GM18867 (cell line): ENCODE data around the gene BTBD2.

Experiments
- ATAC-seq: cut with Tn5 transposase; IDR thresholded peaks from one replicate; pipeline ENCODE4 v1.9.1; 2021; ENCODE audit warnings: mild to moderate bottlenecking, moderate library complexity; ENCODE audit not compliant: unreplicated experiment

BTBD2 gene

DNA sequence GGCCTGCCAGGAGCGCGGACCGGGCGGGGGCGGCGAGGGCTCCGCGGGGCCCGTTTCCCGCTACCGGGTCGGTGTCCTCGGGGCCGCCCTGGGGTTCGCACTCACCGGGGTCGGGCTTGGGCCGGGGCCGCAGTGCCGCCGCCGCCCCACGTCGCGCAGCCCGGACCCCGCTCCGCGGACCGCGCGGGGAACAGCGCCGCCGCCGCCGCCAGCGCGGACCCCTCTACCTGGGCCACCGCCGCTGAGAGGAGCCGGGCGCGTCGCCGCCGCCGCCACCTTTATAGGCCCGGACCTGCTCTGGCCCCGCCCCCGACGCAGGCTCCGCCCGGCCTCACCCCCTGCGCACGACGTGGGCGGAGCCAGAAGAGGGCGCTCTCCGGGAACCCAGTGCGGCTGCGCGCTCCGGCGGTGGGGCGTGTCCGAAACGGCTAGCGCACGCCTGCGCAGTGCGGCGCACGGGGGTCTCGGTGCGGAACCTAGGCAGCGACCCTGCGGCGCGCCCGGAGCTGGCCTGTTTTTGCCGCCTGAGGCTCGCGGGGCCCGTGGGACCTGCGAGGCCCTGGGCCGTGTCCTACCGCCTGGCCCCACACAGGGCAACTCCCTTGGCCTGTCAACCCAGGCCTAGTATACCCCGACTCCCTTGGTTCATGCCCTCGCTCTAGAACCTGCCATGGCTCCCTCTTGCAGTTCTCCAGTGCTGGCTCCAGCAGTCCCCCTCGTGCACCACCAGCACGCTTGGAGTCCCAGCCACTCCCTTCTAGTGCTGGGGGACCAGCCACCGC lies 35.7 kb upstream of the BTBD2 start, which contains the start of gene MKNK2:
Gene MKNK2 (minus strand): TSS at position 254 of the 782 bp plus-strand sequence. CDS start 393 bp downstream, outside the sequence.
- ATAC-seq = peak; percentile 46

- ATAC-seq = peak; percentile 4
Measured at GRCh38 chr19:2050349-2050990, 35.0 kb upstream of the BTBD2 start.

DNA sequence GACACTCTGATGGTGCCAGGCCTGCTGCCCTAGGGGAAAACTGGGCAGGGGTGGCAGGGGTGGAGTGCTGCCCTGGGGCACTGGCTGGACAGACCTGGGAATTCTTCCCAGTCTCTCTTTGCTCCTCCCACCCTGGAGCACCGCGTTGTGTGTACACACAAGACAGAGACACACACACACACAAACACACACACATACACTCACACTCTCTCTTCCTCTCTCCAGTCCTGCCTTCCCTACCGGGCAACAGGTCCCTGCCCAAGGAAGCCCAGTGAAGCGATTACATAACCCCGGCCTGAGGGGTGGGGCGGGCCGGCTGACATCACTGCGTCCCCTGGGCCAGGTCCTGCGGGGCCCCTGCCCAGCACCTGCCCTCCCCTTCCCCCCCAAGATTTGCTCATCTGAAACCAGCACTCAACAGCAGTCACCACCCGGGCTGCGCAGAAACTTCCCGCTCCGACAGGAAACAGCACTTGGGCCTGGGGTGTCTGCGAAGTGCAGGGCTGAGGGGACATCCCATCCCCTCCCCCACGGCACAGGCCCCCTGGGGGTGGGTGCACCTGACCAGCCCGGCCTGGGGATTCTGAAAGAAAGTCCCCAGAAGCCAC lies 34.3 kb upstream of the BTBD2 start:
- no peak for ATAC-seq

- no peak for ATAC-seq
Measured at GRCh38 chr19:2048959-2049740, 33.6 kb upstream of the BTBD2 start.

DNA sequence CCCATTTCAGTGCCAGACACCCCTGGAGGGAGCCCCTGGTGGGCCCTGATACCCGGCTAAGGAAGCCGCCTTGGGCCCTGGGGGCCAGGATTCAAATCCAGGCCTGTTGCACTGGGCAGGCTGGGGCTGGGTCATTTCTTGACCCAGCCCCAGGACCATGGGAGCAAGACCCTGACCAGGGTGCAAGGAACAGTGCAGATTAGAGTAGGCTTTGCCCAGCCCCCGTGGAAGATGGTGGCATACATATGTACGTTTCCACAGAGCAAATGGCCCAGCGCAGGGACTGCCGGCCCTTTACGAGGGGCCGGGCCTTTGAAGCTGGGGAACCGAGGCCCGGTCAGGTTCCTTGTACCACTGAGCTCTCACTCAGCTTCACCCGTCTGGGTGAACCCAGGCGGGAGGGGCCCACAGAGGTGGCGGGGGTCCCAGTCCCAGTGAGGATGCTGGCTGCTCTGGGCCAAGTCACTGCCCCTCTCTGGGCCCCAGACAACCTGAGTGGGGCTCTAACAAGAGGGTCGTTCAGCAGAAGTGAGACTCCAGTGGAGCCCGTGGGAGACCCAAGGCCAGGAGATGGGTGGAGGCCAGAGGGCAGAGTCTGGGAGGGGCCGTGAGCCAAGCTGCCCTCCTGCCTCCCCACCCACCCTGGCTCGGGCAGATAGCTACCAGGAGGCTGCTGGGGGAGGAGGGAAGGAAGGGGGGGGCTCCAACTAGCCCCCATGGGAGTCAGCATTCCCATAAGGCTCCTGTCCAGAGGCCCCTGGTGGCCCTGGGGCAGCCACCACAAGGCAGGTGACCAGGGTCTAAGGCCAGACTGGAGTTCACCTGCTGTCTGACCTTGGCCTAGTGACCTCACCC lies 32.8 kb upstream of the BTBD2 start:
- ATAC-seq = no peak

DNA sequence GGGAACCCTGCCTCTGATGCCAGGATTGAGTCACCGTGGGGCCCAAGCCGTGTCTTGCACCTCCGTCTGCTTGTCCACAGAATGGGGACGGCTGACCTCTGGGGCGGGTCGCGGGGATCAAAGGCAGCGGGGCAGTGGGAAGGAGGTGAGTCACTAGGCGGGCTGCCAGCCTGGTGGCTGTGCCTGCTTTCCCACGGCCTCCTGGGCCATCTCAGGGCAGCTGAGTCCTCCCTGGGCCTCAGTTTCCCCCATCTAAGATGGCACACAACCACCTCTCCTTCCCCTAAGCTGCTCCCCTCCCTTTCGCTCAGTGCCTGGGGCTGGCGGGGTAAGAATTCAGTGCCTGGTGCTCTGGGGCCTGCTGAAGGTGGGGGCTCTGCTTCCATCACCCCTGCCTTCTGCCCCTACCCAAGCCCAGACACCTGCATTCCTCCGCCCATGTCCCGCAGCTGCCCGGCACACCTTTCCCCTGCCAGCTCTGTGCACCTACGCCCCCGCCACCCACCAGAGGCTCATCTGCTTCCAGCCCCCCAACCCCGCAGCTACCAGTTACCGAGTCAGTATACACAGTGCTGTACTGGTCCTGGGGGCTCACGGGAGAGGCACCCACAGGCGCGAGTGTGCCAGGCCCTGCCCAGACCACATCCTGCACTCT lies 32.1 kb upstream of the BTBD2 start:
- no peak for ATAC-seq

DNA sequence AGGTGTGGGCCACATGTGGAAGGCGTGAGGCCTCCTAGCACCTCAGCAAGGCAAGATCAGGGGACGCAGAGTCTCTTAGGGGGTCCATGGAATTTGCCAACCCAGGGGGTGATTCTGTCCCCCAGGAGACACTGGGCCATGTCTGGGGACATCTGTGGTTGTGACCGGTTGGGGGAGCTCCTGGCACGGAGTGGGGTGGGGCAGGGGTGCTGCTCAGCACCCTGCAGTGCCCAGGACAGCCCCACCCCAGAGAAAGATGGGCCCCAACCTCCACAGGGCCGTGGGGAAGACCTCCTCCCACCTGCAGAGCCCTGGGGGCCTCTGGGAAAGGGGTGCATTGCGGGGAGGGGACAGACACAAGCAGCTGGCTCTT lies 31.5 kb upstream of the BTBD2 start:
- ATAC-seq = no peak

- ATAC-seq = no peak
Measured at GRCh38 chr19:2046046-2046907, 30.8 kb upstream of the BTBD2 start.

GRCh38 chr19:2045501-2046045 lies 30.1 kb upstream of the BTBD2 start:
- ATAC-seq = no peak

- ATAC-seq = no peak
Measured at GRCh38 chr19:2044709-2045500, 29.4 kb upstream of the BTBD2 start.

GRCh38 chr19:2043961-2044708 lies 28.6 kb upstream of the BTBD2 start:
- ATAC-seq = no peak

DNA sequence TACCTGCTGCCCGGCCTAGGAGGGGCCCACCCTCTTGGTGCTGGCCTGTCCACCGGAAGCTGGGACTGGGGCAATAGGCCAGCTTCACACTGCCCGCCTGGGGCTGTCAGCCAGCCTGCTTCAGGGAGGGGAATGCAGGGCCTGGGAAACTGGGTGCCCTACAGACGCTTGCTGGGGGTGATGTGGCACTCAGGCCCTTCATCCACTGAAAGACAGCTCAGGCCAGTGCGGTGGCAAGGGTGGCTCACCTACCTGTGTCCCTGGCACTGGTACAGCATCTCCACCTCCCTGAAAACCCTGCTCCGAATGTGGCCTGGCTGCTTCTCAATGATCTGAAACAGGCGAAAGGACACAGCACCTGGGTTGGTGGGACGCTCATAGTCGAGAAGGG lies 27.7 kb upstream of the BTBD2 start:
- no peak for ATAC-seq

GRCh38 chr19:2042485-2043250 lies 27.2 kb upstream of the BTBD2 start:
- ATAC-seq = peak; percentile 9

DNA sequence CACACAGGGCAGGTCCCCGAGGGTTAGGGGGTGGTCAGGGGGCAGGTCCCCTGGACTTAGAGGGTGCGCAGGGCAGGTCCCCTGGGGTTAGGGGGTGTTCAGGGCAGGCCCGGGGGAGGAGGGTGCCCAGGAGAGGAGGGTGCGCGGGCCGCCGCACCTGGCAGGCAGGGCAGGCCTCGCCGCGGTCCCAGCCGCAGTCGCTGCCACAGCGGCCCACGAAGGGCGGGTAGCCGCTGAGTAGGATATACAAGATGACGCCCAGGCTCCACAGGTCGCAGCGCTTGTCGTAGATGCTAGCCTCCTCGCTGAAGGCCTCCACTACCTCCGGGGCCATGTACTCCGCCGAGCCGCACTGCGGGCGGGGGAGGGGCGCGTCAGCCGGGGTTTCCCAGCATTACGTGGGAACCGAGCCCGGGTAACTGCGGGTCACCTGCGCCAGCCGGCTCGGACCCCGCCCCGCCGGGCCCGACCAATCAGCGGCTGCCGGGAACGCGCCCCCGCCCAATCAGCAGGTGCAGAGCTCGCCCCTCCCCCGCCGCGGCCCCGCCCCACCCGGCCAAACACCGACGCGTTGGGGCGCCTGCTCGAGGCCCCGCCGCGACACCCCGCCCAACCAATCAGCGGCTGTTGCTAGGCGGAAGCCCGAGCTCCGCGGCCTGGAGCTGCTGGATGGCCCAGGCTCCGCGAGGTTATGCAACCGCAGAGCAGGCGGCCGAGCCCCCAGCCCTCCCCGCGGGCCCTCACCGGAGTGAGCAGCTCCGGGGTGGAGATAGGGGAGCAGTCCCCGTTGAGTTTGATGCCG lies 26.4 kb upstream of the BTBD2 start:
- ATAC-seq = peak; percentile 69

- no peak for ATAC-seq
Measured at GRCh38 chr19:2041433-2041682, 25.8 kb upstream of the BTBD2 start.
